Measurements from ENCODE around the gene RPN2. TPM values are rescaled to one million over a fixed set of nuclear protein-coding genes. Genes with fewer than 3 reads are reported as not detected.

The RPN2 gene
- 100 to 1,000 TPM; 154 to 269 TPM for total RNA-seq

DNA sequence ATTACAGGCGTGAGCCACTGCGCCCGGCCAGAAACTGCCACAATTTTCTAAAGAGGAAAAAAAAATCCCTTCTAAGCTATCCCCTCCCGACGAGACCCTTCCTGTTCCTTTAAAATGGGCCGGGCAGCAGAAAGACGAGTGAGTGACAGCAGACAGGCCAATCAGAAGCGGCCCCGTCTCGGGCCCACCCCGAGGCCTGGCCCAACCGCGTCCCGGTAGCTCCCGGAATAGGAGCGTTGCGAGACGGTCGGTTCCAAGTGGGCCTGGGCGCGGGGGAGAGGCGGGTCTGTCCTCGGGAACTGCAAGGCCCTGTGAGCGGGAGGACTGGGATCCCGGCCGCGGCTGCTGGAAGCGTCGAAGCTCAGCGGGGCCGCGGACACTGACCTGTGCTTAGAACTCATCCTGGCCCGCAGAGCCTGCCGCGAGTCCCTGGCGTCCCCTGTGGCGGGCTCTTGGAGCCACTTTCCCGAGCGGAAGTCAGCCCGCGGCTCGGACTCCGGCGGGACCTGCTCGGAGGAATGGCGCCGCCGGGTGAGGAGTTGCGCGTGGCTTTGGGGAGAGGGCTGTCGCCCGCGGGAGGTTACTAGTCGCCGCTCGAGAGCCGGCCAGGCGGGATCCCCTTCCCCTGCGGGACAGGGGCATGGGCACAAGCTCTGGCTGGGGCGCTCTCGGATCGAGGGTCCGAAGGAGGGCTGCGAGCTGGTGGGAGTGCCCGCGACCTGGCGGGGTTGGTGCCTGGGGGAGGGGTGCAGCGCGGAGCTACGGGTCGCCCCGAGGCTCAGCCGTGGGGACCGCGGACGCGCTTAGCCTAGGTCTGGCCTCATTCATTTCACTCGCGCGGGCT, at the start of gene RPN2, which contains the start of gene MROH8:
TSS of gene RPN2 (plus strand) at position 492 of the 844 bp plus-strand sequence. CDS start at position 519, 27 bp downstream.
TSS of gene MROH8 (minus strand) at position 710 of the 844 bp plus-strand sequence.
- Histone ChIP-seq H3K4me1 (peaks cover 8% of the 10 kb centered on the region), H3K9ac (ENCODE audit: low read depth in 2 of 2, low read length in 2 of 2) (peak within 1 kb of the TSS; percentile 88 to 98), H3K27me3 (no peaks in the 10 kb centered on the region), H3K36me3 (no peaks in the 10 kb centered on the region), H3K4me3 (peak within 1 kb of the TSS; percentile 98), H3K9me3 (no peaks in the 10 kb centered on the region), H3K27ac (peak within 1 kb of the TSS; percentile 100)
- TF ChIP-seq, protein P1, sequence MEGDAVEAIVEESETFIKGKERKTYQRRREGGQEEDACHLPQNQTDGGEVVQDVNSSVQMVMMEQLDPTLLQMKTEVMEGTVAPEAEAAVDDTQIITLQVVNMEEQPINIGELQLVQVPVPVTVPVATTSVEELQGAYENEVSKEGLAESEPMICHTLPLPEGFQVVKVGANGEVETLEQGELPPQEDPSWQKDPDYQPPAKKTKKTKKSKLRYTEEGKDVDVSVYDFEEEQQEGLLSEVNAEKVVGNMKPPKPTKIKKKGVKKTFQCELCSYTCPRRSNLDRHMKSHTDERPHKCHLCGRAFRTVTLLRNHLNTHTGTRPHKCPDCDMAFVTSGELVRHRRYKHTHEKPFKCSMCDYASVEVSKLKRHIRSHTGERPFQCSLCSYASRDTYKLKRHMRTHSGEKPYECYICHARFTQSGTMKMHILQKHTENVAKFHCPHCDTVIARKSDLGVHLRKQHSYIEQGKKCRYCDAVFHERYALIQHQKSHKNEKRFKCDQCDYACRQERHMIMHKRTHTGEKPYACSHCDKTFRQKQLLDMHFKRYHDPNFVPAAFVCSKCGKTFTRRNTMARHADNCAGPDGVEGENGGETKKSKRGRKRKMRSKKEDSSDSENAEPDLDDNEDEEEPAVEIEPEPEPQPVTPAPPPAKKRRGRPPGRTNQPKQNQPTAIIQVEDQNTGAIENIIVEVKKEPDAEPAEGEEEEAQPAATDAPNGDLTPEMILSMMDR (IDR thresholded peaks at IDR 0.05): no peak
- intact Hi-C loops (cut with DNase I): no loop called here
- DNase-seq: peak; percentile 98

DNA sequence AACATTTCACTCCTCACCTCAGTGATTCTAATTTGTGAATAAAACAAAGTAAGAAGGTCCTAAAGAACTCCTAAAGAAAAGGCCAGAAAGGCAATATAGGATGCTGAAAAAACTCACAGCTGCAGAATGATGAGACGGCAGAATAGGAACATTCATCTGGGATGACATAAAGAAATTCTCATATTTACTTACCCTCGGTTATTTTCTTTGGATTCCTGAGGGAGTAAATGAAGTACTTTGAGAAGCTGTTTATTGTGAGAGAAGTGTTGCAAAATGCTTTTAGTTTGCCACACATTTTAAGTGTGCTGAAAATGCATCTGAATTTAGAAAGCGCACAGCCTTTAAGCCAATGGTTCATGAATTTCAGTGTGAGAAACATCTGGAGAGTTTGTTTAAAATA, 47.6 kb upstream of the RPN2 start:
- no peaks in the 10 kb centered on the region for H3K27me3 ChIP-seq
- DNase-seq: no peak
- TF ChIP-seq, protein P1 (IDR thresholded peaks at IDR 0.05): no peak
- H3K36me3 ChIP-seq: no peaks in the 10 kb centered on the region
- no peak overlapping the region for H3K27ac ChIP-seq
- no peaks in the 10 kb centered on the region for H3K9me3 ChIP-seq
- H3K4me3 ChIP-seq: no peak overlapping the region
- no peak overlapping the region for H3K9ac ChIP-seq (ENCODE audit: low read depth in 2 of 2, low read length in 2 of 2)
- no peaks in the 10 kb centered on the region for H3K4me1 ChIP-seq
- intact Hi-C loops (cut with DNase I): no loop called here

DNA sequence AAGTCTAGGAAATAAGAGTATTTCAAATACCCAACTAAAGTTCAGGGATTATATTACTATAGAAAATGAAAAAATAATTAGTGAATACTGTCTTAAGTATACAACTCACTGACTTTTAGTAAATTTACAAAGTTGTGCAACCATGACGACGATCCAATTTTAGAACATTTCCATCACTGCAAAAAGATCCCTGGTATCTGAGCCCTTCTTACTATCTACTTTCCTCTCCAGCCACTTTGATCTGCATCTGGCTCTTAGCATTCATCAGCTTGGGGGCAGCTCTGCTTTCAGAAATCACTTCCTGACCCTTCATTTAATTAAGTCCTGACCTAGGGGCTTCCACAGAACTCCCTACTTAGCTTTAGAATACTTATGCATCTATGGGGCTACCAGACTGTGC, 45.2 kb upstream of the RPN2 start:
- no peak overlapping the region for H3K27ac ChIP-seq
- intact Hi-C loops (cut with DNase I): no loop called here
- no peaks in the 10 kb centered on the region for H3K9me3 ChIP-seq
- H3K4me3 ChIP-seq: no peak overlapping the region
- no peak for DNase-seq
- no peak overlapping the region for H3K9ac ChIP-seq (ENCODE audit: low read depth in 2 of 2, low read length in 2 of 2)
- H3K4me1 ChIP-seq: no peaks in the 10 kb centered on the region
- H3K27me3 ChIP-seq: no peaks in the 10 kb centered on the region
- TF ChIP-seq, protein P1 (IDR thresholded peaks at IDR 0.05): no peak
- no peaks in the 10 kb centered on the region for H3K36me3 ChIP-seq

DNA sequence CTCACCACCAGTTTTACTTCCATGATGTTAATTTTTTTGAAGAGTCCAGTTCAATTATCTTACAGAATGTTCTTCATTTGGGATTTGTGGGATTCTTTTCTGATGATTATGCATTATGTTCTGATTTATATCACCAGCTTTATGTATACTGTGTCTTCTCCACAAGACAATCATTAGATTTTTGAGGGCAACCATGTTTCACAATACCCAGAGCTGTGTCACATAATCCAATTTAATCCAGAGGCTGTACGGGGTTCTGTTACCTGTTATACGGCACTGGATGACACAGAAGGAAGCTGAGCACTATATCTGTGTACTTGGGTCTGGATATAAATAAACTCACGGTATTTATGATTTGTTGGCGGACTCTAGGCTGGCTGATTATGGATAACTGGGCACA, 41.6 kb upstream of the RPN2 start:
- Histone ChIP-seq H3K27me3 (no peaks in the 10 kb centered on the region), H3K9ac (ENCODE audit: low read depth in 2 of 2, low read length in 2 of 2) (no peak overlapping the region), H3K4me3 (no peak overlapping the region), H3K4me1 (no peaks in the 10 kb centered on the region), H3K36me3 (no peaks in the 10 kb centered on the region), H3K27ac (no peak overlapping the region), H3K9me3 (no peaks in the 10 kb centered on the region)
- TF ChIP-seq, protein P1 (IDR thresholded peaks at IDR 0.05): no peak
- no peak for DNase-seq
- intact Hi-C loops (cut with DNase I): no loop called here

DNA sequence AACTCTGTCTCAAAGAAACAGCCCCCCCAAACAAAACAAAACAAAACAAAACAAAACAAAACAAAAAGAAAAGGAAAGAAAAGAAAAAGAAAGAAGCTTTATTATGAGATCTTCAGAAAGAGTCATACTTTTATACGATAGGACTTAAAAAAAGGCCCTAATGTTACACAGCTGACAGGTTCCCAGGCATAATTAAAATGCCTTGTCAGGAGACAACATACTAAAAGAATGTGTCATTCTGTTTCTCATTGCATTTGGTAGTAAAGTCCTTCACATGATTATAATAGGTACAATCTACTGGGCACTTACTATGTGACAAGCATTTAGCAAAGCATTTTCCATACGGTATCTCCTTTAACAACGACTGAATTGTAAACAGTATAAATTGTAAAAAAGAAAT, 36.4 kb upstream of the RPN2 start:
- H3K4me1 ChIP-seq: no peaks in the 10 kb centered on the region
- no peak overlapping the region for H3K9ac ChIP-seq (ENCODE audit: low read depth in 2 of 2, low read length in 2 of 2)
- TF ChIP-seq, protein P1 (IDR thresholded peaks at IDR 0.05): no peak
- H3K36me3 ChIP-seq: no peaks in the 10 kb centered on the region
- H3K9me3 ChIP-seq: no peaks in the 10 kb centered on the region
- H3K27me3 ChIP-seq: no peaks in the 10 kb centered on the region
- no peak overlapping the region for H3K27ac ChIP-seq
- H3K4me3 ChIP-seq: no peak overlapping the region
- intact Hi-C loops (cut with DNase I): no loop called here
- no peak for DNase-seq
